ENCODE results near the gene BRWD1.
"Not testable (repeated sequence)": the region's sequence is repeated elsewhere in the genome, so short reads cannot be mapped to it uniquely, and the experiment has no call there.

The BRWD1 gene

DNA sequence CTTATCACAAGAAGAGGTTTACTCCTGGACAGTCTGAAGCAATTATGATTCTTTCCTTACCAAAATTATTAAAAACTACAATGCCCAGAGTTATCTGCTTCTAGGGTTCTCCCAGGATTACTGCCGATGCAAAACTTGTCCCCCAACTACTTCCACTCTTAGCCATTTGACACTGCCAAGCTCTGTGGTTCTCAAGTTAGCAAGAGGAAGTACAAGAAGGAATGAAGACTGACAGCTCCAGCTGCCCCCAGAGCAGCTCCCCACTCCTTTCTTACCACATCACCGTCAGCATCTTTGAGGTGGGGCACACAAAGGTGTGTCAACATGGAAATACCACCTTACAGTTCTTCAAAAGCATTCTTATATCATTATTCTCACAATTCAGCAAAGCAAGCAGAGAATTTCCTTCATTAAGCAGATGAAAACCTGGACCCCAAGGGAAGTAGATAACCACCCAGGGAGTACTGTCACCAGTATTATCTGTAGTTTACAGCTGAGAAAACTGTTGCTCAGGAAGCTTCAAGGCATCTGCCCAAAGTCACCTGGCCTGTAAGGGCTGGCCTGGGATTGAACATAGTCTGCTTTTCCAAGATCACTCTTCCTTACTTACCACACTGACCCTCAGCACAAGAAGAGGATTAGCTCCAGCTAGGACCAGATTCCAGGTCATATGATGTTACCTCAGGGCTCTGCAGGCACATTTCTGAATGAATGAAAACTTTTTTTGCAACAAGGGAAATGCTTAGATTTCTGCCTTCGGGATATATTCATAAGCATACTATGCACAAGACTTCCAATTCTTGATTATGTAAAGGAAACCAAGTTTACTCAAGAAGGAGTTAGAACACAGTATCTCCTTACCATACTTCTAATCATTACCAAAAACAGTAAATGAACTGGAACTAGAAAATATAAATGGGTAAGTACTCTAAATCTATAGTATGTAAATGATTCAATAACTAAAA lies 139.4 kb downstream of the BRWD1 start:
- no peak for DNase-seq (ENCODE audit: low read depth in 2 of 2)

DNA sequence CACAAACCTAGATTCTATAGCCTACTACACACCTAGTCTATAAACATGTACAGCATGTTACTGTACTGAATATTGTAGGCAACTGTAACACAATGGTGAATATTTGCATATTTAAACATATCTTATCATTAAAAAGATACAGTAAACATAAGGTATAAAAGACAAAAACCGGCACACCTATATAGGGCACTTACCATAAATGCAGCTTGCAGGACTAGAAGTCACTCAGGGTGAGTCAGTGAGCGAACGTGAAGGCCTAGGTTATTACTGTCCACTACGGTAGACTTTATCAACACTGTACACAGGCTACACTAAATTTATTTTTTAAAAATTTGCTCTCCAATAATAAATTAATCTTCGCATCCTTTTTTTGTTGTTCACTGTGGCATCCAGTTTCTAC lies 143.5 kb downstream of the BRWD1 start:
- no peak for DNase-seq (ENCODE audit: low read depth in 2 of 2)

DNA sequence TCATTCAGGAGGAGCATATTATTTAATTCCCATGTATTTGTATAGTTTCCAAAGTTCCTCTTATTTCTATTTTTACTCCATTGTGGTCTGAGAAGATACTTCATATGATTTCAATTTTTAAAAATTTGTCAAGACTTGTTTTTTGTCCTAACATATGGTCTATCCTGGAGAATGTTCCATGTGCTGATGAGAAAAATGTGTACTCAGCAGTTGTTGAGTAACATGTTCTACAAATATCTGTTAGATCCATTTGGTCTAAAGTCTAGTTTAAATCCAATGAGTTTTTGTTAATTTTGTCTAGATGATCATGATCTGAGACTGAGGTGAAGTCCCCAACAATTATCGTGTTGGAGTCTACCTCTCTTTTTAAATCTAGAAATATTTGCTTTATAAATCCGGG lies 144.6 kb downstream of the BRWD1 start:
- DNase-seq (ENCODE audit: low read depth in 2 of 2): no peak

DNA sequence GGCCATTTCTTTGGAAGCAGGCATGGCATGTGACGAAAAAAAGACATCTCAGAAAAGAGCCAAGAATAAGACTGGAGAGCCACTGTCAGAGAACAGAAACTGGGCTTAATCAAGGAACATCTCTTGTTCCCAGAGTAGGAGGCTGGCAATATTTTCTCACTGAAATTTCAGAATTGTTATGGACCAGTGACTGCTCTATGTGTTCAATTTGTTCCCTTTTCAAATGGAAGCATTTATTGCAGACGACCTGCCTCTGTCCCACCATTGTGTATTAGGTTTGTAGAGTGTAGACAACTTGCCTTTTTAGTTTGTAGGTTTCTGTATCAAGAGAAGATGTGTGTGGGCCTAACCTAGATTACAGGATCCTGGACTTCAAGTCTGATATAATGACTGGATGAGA lies 148.9 kb downstream of the BRWD1 start:
- DNase-seq (ENCODE audit: low read depth in 2 of 2): no peak

DNA sequence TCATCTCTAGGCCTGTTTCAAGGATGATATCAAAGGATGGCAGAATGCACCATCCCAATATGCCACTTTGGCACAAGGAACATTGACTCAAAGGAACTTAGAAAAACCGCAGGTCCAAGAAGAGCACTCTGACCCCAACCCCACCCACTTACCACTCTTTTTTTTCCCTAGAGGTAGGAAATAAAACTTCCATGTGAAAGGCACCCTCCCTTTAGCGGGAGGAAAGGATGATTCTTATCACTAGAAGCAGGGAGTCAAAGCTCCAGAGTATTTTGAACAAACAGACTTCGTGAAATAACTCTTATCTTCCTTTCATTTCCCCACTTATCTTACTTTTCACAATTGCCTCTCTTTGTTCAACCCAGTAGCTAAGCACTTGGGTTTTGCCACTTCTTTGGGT lies 152.4 kb downstream of the BRWD1 start:
- DNase-seq (ENCODE audit: low read depth in 2 of 2): no peak

DNA sequence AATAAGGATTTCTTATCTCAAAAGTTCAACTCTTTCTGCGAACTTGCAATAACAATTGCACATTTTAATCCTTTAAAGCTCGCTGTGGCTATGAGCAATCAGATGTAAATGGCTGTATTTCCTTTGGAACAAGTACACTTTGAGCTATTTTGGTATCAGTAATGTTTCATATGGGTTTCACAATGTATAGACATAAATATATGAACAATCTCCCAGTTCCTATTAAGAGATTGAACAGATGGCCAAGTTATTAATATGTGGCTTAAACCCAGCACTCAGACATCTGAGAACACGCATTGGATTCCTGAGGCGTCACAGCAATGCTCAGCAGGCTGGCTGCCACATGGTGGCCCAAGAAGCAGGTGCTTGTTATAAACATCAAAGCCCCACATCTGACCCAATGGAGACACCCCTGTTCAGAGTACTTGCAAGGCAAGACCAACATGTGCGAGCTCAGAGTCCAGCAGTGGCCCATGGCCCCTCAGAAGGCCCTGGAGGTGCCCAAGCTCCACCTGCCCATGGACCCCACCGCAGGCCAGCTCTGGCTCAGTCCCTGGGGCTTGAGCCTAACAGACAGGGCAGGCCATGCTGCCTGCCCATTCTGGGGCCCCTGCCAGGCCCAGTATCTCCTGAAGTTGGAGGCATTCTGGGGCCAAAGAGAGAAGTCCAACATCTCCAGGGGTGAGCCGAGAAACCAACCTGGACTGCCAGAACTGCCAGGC lies 153.9 kb downstream of the BRWD1 start:
- DNase-seq (ENCODE audit: low read depth in 2 of 2): no peak

DNA sequence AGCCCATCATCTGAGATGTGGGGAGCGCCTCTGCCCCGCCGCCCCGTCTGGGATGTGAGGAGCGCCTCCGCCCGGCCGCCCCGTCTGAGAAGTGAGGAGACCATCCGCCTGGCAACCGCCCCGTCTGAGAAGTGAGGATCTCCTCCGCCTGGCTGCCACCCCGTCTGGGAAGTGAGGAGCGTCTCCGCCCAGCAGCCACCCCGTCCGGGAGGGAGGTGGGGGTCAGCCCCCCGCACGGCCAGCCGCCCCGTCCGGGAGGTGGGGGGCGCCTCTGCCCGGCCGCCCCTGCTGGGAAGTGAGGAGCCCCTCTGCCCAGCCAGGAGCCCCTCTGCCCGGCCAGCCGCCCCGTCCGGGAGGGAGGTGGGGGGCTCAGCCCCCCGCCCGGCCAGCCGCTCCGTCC lies 156.2 kb downstream of the BRWD1 start:
- not testable (repeated sequence) for DNase-seq (ENCODE audit: low read depth in 2 of 2)

DNA sequence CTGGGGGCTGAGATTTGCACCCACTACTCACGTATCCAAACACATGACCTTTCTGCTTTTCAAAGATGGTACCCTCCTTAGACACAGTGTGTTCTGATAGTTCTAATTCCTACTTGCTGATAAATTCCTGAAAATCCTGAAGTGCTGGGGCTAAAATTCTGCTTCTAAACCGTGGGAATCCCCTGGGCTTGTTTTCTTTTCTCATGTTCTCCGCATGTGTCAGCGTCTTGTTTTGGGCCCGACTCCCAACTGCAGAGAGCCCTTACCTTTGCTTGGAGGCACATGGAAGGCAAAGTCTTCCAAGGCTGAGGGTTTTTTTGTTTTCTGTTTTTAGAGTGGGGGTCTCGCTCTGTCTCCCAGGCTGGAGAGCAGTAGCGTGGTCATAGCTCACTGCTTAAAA lies 157.4 kb downstream of the BRWD1 start:
- no peak for DNase-seq (ENCODE audit: low read depth in 2 of 2)

DNA sequence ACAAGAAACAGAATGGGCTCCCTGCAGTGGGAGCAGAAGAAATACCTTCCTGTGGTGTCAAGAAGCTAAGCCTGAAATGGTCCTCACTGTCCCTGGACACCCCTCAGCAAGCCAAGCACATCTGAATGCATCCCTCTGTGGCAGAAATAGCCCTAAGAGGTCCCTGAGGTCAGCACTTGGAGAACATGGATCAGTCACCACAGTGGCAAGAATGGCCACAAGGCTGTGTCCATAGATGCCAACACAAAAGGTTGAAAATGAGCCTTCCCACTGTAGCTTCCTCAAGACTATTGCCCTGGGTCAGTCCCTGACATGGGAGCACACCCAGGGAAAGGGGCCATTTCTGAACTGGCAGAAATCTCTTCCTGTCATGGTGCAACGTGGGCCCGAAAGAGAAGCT lies 157.9 kb downstream of the BRWD1 start:
- no peak for DNase-seq (ENCODE audit: low read depth in 2 of 2)

DNA sequence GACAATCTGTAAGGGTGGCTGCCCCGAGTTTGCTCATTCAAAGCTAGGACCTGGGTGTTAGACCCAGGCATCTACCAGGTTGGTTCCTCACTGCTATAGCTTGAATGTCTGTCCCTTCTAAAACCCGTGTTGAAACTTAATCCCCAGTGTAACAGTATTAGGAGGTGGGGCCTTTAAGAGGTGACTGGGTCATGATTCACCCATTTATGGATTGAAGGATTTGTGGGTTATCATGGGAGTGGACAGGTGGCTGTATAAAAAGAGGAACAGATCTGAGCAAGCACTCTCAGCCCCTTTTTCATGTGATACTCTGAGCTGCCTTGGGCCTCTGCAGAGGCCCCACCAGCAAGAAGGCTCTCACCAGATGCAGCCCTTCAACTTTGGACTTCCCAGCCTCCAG lies 159.6 kb downstream of the BRWD1 start:
- no peak for DNase-seq (ENCODE audit: low read depth in 2 of 2)

DNA sequence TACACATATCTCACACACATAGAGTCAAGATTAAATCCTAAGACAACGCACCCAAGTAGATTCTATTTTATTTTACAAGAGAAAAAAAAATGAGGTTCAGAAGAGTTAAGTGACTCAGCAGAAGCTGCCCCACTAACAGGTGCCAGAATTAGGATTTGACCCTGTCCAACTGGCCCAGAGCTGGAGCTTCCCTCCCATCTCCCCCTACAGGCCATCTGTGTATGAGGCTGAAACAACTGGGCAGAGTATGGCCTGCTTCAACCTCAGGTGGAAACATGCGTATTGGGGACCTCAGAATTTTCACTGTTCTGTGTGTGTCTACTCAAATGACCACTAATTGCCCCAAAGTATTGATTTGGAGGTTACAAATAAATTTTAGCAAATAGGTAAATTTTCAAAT lies 160.1 kb downstream of the BRWD1 start:
- DNase-seq (ENCODE audit: low read depth in 2 of 2): no peak

DNA sequence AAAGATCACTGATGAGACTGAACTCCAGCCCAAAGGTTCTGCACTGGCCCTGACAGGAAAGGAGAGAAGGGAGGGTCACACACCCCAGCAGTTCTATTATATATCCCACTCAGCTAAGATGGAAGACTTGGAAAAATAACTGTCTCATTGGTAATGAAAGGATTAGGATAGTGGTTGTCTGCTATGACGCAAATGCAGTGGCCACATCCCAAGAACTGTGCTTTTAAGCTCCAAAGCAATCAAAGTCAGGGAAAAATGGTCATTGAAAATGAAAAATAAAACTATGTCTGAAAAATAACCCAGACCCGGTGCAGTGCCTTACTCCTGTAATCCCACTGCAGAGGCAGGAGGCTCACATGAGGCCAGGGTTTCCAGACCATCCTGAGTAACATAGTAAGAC lies 161.2 kb downstream of the BRWD1 start:
- DNase-seq (ENCODE audit: low read depth in 2 of 2): no peak

DNA sequence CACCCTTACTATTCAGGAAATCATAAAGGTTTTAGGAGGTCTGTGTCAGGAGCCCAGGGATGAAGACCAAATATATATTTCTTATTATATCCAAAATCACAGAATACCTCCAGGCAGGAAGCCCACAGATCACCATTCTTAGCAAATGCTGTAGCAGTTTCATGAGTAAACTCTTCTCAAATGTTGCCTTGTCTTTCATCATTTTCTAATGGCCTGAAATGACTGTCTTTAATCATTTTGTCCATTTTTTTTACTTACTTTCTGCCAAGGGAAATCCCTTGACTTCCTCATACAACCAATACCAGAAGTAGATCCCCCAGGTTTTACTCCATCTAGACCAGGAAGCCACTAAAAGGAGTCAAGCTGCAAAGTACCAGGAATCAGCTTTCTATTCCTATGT lies 162.6 kb downstream of the BRWD1 start:
- DNase-seq (ENCODE audit: low read depth in 2 of 2): no peak

DNA sequence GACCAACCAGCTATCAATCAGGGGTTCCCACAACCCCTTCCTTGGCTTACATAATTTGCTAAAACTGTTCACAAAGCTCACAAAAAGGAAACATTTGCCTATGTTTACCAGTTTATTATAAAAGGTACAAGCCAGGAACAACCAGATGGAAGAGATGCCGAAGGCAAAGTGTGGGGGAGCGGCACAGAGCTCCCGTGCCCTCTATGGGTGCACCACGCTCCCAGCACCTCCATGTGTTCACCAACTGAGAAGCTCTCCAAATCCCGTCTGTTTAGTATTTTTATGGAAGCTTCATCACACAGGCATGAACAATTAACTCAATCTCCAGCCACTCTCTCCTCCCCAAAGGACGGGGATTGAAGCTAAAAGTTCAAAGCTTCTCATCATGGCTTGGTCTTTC lies 163.1 kb downstream of the BRWD1 start:
- no peak for DNase-seq (ENCODE audit: low read depth in 2 of 2)

DNA sequence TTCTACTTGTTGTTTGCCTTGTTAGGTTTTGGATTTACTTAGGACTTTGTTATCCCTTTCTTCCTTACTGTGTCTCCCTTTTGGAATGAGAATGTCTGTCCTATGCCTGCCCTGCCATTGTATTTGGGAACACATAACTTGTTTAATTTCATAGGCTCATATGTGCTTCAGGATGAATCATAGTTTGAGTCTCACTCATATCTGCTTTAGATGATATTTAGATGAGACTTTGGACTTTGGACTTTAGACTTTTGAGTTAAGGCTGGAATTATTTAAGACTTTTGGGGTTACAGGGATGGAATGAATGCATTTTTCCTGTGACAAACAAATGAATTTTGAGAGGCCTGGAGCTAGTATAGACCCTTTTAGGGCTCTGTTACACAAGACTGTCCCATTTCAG lies 163.6 kb downstream of the BRWD1 start:
- no peak for DNase-seq (ENCODE audit: low read depth in 2 of 2)

DNA sequence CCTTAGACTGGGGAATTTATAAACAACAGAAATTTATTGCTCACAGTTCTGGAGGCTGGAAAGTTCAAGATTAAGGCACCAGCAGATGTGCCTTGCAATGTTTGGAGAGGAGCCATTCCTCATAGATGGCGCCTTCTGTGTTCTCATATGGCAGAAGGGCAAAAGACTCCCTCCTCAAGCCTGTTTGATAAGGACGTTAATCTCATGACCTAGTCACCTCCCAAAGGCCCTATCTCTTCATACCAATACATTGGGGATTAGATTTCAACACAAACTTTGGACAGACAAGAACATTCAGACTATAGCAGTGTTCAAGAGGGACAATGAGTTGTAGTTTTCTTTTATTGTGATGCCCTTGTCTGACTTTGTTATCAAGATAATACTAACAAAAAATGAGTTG lies 164.5 kb downstream of the BRWD1 start:
- DNase-seq (ENCODE audit: low read depth in 2 of 2): no peak

DNA sequence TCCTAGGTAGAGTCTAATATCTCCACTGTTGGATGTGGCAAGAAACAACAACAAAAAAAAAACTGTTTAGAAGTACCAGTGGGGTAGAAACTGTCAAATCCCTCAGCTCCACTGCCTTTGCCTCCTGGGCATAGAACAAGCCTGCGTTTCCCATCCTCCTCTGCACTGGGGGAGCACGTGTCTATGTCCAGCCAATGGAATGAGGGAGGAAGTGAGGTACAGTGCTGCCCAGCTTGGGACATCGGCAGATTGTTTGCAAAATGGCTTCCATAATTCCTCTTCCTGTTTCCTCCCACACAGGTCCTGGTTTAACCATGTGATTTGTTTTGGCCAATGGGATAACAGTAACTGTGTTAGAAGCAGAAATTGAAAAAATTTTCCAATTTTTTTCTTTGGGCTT lies 169.2 kb downstream of the BRWD1 start:
- DNase-seq (ENCODE audit: low read depth in 2 of 2): no peak

DNA sequence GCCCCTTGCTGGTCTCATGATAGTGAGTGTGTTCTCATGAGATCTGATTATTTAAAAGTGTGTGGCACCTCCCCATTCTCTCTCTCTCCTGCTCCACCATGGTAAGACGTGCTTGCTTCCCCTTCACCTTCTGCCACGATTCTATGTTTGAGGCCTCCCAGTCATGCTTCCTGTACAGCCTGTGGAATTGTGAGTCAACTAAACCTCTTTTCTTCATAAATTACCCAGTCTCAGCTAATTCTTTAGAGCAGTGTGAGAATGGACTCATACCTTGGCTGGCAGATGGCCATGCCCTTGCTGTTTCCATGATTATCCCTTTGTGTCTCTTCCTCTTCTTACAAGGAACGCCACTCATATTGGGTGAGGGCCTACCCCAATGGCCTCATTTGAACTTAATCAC lies 170.5 kb downstream of the BRWD1 start:
- DNase-seq (ENCODE audit: low read depth in 2 of 2): no peak

DNA sequence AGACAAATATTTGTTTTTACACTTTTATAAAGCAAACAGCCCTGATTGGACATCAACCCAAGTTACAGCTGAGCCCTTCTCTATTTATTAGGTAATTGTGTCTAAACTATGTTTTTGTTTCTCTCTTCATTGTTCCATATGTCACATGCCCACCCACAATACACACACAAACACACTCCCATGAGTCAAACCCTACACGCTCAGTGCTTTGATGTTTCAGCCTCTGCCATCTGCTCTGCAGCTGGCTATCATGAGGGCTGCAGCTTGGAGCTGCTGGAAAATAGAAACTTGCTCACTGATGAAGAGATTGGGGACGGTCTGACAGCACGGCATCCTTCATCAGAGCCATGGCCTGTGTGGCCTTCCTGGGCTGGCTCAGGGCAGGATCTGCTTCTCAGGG lies 171.9 kb downstream of the BRWD1 start:
- no peak for DNase-seq (ENCODE audit: low read depth in 2 of 2)

DNA sequence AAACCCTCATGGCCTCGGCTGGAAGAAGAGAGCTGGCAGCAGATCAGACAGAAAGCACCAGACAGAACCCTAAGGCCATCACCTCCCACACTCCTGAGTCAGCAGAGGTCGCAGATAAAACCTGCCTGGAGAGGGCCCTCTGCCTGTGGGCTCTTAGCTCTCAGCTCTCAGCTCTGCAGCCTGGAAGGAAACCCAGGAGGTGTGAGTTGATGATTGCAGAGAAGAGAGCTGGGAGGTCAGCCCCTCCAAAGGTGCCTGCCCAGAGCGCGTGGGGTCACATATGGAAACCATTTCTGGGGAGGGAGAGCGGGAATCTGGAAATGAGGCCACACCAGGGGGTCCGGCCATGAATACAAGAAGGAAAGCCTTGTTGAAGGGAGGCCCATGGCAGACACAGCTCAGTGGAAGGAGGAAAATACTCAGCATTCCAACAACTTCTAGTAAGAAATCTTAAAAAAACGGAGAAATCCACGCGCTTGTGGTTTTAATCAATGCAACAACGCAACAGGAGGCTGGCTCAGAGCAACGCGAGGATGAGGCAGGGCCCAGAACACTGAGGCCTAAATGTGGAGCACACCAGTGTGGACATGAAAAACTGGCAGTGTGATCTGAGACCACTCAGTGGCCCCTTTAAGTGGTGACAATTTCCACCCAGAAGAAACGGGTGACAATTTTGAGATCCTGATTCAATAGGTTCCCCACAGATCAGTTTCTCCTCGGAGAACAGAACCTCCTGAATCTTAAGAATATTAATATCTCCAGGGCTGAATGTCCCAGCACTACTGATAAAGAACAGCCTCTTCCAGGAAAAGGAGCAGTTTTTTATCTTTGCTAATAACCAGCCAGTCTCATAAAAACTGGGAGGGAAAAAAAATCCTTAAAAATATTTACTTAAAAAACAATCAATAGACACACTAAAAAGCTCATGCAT lies 175.9 kb downstream of the BRWD1 start:
- no peak for DNase-seq (ENCODE audit: low read depth in 2 of 2)

DNA sequence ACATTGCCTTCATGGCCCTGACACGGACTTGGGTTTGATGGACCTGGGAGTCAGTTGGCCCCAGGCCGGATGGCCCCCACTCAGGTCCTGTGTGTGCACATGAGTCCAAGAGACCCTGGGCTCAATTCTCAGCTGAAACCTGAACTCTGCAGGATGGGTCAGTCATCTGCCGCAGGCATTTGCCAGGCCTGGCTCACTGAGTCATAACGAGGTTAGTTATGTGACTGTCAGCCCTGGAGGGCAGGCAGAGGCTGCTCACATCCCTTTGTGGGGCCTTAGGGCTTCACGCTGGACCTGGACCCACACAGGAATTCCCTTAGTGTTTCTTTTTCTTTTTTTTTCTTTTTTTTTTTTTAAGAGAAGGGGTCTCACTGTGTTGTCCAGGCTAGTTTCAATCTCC lies 176.7 kb downstream of the BRWD1 start:
- DNase-seq (ENCODE audit: low read depth in 2 of 2): no peak

DNA sequence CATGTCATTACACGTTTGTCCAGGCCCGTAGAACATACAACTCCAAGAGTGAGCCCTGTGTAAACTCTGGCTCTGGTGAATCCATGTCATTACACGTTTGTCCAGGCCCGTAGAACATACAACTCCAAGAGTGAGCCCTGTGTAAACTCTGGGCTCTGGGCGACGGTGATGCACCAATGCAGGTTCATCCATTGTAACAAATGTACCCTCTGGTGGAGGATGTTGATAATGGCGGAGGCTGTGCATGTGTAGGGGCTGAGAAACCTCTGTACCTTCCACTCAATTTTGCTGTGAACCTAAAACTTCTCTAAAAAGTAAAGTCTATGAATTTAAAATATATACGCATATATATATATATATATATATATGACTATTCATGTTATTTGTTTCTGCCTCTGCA lies 177.3 kb downstream of the BRWD1 start:
- DNase-seq (ENCODE audit: low read depth in 2 of 2): not testable (repeated sequence)

All from stimulated activated CD4-positive, alpha-beta T cell treated with anti-CD3 and anti-CD28 coated beads, Interleukin-1b, Interleukin-23, amount 100 ng/mL, for 4 hours (primary cell).